ENCODE measurements around the gene SERP2.
"Not testable (repeated sequence)": the region's sequence is repeated elsewhere in the genome, so short reads cannot be mapped to it uniquely, and the experiment has no call there.

Gene SERP2

GRCh38 chr13:44373601-44374347 is at the start of gene SERP2:
TSS of gene SERP2 (plus strand) at chr13:44373824. CDS start at chr13:44374026, 202 bp downstream.
- peak; percentile 17 for DNase-seq

DNA sequence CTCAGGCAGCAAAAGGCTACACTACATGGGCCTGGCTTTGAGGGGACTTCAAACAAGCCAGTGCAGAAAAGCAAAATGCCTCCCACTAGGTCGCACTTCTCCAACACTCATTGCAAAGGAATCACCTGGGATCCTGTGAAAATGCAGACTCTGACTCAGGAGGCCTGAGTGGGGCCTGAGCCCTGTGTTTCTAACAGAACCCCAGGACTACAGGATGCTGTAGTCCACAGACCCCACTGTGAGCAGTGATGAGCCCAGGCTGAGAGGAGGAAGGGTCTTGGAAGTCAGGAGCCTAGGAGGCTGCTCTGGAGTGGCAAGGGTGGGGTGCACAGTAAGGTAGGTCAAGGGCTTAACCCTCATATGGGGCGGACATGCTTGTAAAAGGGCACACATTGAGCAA is 46.7 kb upstream of the SERP2 start:
- DNase-seq = no peak

- DNase-seq = not testable (repeated sequence)
Observed at GRCh38 chr13:44329041-44329440, 44.6 kb upstream of the SERP2 start.

DNA sequence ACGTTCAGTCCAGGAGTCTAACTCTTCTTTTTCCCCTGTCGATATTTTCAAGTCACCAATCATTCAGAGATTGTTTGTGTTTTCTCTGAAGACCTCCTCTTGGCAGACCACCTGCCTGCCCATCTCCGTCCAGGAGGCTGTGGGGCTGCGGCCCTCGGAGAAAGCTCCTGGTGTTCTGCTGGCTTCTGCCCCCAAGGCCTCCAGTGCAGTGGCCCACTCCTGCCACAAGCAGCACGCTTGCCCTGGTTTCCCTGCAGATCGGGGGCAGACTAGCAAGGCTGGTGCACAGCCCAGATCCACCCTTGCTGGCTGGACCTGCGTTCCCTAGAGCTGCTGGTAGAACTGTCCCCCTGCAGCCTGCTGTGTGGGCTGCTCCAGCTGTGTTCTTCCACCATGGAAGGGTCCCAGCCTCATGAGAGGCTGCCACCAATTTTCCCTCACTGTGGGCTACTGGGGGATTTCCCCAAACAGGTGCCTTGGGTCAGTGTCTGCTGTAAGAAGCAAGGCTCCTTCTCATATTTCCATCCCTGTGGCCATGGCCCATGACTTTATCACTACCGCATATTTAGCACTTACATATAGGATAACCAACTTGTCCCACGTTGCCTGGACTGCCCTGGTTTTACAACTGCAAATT is 43.6 kb upstream of the SERP2 start:
- no peak for DNase-seq

- DNase-seq = no peak
Observed at GRCh38 chr13:44331446-44331845, 42.2 kb upstream of the SERP2 start.

- no peak for DNase-seq
Observed at GRCh38 chr13:44331912-44332851, 41.4 kb upstream of the SERP2 start.

GRCh38 chr13:44333950-44334655 is 39.5 kb upstream of the SERP2 start:
- no peak for DNase-seq

GRCh38 chr13:44334751-44335150 is 38.9 kb upstream of the SERP2 start:
- no peak for DNase-seq

GRCh38 chr13:44336934-44337333 is 36.7 kb upstream of the SERP2 start:
- no peak for DNase-seq

- DNase-seq = no peak
Observed at GRCh38 chr13:44337581-44337980, 36.0 kb upstream of the SERP2 start.

DNA sequence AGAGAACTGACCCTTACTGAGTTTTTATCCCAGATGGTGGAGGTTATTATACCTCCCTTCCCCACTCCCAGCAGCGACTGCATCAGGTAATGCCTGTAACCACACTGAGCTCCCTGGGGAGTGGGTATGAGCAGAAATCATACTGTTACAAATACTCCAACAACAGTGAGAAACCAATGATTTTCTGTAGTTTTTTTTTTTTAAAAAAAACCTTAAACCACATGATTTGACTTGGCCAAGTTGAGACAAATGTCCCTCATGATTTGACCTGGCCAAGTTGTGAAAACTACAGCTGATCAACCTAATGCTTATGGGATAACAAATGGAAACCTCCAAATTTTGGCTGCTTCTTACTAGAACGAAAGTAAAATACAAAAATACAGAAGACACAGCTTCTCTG is 33.1 kb upstream of the SERP2 start:
- DNase-seq = no peak

DNA sequence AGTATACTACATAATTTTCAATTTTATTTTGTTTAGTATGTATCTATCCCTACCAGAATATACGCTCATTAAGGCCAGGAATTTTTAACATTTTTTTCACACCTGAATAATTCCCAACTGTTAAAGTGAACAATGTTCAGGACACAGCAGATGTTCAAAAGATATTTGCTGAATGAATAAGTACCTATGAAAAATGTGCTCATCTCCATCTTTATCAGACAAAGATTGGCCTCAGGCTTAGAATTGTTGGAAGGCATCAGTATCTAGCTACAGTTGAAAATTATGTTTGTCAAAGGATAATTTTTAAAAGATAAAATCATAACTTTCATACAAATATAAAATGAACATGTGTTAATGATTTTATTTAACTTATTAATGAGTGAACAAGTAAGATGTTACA is 30.9 kb upstream of the SERP2 start:
- no peak for DNase-seq

- no peak for DNase-seq
Observed at GRCh38 chr13:44346534-44346933, 27.1 kb upstream of the SERP2 start.

DNA sequence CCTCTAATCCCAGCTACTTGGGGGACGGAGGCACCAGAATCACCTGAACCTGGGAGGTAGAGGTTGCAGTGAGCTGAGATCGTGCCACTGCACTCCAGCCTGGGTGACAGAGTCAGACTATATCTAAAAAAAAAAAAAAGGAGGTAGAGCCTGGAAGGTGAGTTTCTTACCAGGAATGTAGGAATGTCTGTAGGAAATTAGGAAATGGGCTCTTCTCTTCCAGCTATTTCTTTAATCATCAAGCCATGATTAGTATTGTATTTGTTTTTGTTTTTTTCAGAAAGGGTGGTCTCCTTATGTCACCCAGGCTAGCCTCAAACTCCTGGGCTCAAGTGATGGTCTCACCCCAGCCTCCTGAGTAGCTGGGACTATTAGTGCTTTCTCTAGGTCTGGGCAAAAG is 26.3 kb upstream of the SERP2 start:
- DNase-seq = no peak

DNA sequence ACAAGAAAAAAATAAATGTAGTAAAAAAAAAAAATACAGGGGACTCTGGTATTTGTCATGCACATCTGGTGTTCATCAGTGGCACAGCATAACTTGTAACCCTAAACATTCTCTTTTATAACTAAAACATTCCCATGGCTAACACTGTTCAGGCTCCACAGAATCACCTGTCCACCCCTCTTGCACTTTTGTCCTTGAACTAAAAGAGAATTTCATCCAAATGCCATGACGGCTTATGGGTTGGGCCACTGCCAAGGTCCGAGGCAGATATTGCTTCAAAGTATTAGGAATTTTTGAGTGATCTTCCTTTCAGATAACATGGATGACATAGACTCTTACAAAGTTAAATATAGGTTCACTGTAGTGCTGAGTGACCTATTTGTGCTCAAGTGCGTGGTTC is 25.7 kb upstream of the SERP2 start:
- DNase-seq = no peak

DNA sequence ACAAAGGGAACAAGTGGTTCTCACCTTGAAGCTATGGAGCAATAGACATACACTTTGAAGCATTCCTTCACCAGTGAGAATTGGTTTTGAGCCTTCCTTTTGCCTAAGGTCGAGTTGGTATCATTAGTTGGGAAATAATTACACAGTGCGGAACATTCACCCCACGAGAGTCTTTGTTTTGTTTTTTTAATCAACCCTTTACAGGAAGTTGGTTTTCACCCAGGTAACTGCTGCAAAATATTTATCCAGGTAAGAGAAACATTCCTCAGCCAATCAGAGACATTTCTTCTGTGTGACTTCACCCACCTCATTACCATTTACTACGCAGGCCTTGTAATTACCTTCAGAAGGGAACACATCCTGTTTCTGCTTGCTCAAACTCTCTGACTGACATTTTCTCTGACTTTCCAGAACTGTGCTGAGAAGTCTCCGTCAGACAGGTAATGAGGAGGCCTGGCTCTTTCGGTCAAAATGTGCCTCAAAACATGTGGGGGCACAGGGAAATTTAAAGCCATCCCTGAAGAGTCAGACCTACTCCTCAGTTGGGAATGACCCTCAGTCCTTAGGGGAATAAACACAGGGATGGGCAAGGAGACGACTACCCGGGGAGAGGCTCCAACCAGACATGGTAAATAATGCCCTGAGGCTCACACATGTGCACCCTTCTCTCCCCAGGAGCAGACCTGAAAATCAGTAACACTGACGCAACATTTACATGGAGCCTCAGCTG is 22.7 kb upstream of the SERP2 start:
- DNase-seq = no peak

DNA sequence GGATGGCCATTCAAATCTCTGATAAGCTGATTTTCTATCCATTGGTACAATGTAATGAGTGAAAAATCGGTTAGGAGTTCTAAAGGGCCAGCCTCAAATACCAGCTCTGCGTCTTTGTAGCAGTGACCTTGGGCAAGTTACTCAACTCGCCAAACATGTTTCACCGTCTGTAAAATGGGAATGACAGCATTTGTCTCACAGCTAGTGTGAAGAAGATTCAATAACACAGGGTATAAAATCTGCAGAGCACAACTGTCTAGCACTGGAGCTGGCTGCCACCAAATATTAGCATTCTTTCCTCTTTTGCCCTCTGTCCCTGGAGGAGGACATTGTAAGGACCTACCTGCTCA is 22.1 kb upstream of the SERP2 start:
- DNase-seq = no peak

GRCh38 chr13:44352202-44352601 is 21.4 kb upstream of the SERP2 start:
- no peak for DNase-seq

DNA sequence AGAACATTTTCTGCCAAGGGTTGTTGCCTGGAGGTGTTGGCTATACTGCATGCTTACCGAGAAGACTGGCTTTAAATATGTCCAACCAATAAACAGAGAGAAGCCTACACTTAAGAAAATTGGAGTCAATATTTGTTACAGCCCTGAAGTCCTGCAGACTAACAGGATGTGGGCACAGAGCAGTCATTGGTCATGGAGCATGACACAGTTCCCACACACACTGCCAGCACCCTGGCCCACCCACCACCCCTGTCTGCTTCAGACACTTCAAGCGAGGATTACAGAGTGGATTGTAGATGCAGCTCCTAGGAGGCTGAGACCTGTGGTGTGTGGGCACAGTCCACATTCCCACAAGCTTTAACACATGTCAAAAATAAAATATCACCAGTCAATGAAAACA is 21.0 kb upstream of the SERP2 start:
- DNase-seq = no peak

- no peak for DNase-seq
Observed at GRCh38 chr13:44354331-44354730, 19.3 kb upstream of the SERP2 start.

GRCh38 chr13:44354884-44355283 is 18.7 kb upstream of the SERP2 start:
- DNase-seq = no peak

- DNase-seq = no peak
Observed at GRCh38 chr13:44355621-44356020, 18.0 kb upstream of the SERP2 start.
